Ovary (tissue), 9 donors: ENCODE results near the gene LRFN2. TPM values are rescaled to one million over a fixed set of nuclear protein-coding genes. Genes with fewer than 3 reads are reported as not detected.

Experiments
- DNase-seq, 5 donors: peaks; one replicate each; pipeline ENCODE4 v3.0.0-alpha.2; 2019 to 2020
- H3K27ac ChIP-seq, 2 donors: fragments of 200-600 bp; one replicate each; pipeline versions ENCODE4 v1.5.1 to v1.8.0; 2019 to 2022
- H3K27me3 ChIP-seq: fragments of 200-600 bp; one replicate; pipeline ENCODE4 v1.8.0; 2022
- H3K36me3 ChIP-seq: fragments of 200-600 bp; sonication (generic); one replicate; pipeline ENCODE4 v1.5.1; 2019
- H3K4me1 ChIP-seq: one replicate; pipeline ENCODE4 v1.8.1; 2013; ENCODE audit warnings: mild to moderate bottlenecking, moderate library complexity; ENCODE audit not compliant: insufficient read depth
- H3K4me3 ChIP-seq: fragments of 200-600 bp; sonication (generic); one replicate; pipeline ENCODE4 v1.5.1; 2017
- H3K9me3 ChIP-seq, 2 donors: fragments of 200-600 bp in 1 of 2; sonication (generic) in 1 of 2; one replicate each; pipeline versions ENCODE4 v1.5.1 to v1.8.1; 2013 to 2019; ENCODE audit warnings: mild to moderate bottlenecking in 1 of 2, moderate library complexity in 1 of 2
- EP300 ChIP-seq: sonication (generic); formaldehyde crosslinking; IDR thresholded peaks from one replicate; pipeline ENCODE4 v1.6.1; 2017; ENCODE audit warnings: antibody characterized with exemption
- POLR2A ChIP-seq: fragments of 450-650 bp; IDR thresholded peaks from one replicate; pipeline ENCODE4 v1.6.1; 2017; ENCODE audit warnings: antibody characterized with exemption, mild to moderate bottlenecking, moderate library complexity
- WGBS, 3 donors: extraction: QIAGEN DNeasy Blood & Tissue Kit in 1 of 3; methylation state at CpG; one replicate each; pipeline versions ENCODE4 v1.1.5 to v1.1.7; 2013 to 2017; 5-methylcytosine and 5-hydroxymethylcytosine counted together
- intact Hi-C, 4 donors: fragments of 100-400 bp; cut with DNase I; formaldehyde crosslinking; loops; one replicate each; pipeline versions ENCODE4 v1.11.0 to v1.15.1; 2022 to 2023
- polyA plus RNA-seq, 2 donors: library from polyadenylated mRNA; stranded (reverse); fragments of 200-250 nt in 1 of 2; fragments of 350-450 nt in 1 of 2; fragmentation: Illumina TruSeq in 1 of 2; extraction: RNeasy Lipid Tissue Mini Kit (QIAGEN cat#74804) in 1 of 2; gene quantifications; one replicate each; pipeline ENCODE4 v1.2.3, GENCODE V29; 2013 to 2014
- total RNA-seq, 7 donors: library from RNA; depleted of rRNA in 2 of 7; stranded (reverse); fragments of >200 nt in 2 of 7; fragmentation: NEBNext Ultra II Directional in 3 of 7; extraction: Animal tissue kit (Norgen Biotek cat#: 25700) in 3 of 7; gene quantifications; one replicate each; pipeline versions ENCODE4 v1.1.0 to v1.2.4, GENCODE V29; 2016 to 2023
- TF ChIP-seq, protein P1 (sequence below), 3 donors: fragments of 450-650 bp in 2 of 3; fragments of 200-600 bp in 1 of 3; IDR thresholded peaks; one replicate each; pipeline versions ENCODE4 v1.5.1 to v1.8.0; 2016 to 2022; ENCODE audit warnings: antibody characterized with exemption in 3 of 3, mild to moderate bottlenecking in 1 of 3
- donor health status: DM: no; HTN: no; CAD: no; lungs with moderate emphysema.
- donor health status: DM: no; HTN: no; CAD: no.
- donor health status: Bipolar disorder and iron deficiency.
- donor health status: DM: yes; HTN: yes; CAD: no.
- donor health status: DM: no; HTN: no; CAD: no.
- donor health status: DM: yes; HTN: yes; CAD: no.

LRFN2 gene
- total and polyA plus RNA-seq, 9 donors, result 0.10 to 2.2 (median 0.66) TPM

- no peaks in the 10 kb centered on the region for H3K4me1 ChIP-seq
These were observed 201.0 kb downstream of the LRFN2 start for GRCh38 chr6:40386200-40386599.

DNA sequence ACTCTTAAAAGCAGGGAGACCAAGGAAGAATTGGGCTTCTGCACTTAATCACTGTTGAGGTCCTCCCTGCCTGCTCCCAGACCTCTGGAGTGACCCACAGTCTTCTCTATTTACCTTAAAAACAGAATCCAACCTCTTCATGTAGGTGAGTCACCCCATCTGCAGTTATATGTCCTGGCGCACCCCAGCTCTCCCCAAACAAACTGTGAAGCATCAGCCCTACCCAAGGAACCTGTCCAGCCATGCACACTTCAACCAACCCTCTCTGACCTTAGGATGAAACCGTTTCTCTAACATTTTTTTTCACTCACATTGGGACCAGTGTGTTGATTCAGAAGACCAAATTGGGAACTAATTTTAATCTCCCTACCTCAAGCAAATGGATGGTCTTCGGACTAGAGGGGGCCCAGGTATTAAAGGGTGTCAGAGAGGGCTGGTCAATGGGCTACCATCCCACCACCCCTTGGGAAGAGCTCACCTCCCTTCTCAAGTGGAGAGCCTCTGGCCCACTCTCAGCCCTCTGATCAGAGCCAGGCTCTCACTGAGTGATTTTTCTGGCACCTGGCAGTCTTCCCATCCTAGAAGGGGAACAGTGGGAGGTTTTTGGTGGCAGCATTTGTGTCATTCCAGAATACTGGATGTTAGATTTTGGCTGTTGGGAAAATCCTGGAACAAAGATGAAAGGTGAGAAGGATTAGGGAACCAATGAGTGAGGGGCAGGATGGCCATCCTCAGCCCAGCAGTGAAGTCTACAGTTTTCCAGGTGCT, 203.6 kb downstream of the LRFN2 start:
- TF ChIP-seq POLR2A (no peak), EP300 (no peak)
- TF ChIP-seq, protein P1, sequence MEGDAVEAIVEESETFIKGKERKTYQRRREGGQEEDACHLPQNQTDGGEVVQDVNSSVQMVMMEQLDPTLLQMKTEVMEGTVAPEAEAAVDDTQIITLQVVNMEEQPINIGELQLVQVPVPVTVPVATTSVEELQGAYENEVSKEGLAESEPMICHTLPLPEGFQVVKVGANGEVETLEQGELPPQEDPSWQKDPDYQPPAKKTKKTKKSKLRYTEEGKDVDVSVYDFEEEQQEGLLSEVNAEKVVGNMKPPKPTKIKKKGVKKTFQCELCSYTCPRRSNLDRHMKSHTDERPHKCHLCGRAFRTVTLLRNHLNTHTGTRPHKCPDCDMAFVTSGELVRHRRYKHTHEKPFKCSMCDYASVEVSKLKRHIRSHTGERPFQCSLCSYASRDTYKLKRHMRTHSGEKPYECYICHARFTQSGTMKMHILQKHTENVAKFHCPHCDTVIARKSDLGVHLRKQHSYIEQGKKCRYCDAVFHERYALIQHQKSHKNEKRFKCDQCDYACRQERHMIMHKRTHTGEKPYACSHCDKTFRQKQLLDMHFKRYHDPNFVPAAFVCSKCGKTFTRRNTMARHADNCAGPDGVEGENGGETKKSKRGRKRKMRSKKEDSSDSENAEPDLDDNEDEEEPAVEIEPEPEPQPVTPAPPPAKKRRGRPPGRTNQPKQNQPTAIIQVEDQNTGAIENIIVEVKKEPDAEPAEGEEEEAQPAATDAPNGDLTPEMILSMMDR (IDR thresholded peaks at IDR 0.05), result no peak
- 80 to 86% (median 83%) methylated on average over 3 of the region's 3 CpGs for WGBS, 3 donors
- no peaks in the 10 kb centered on the region for H3K4me1 ChIP-seq
- intact Hi-C loops, result no loop called here
- DNase-seq, result no peak
- H3K9me3 ChIP-seq, result no peaks in the 10 kb centered on the region
- H3K4me3 ChIP-seq, result no peak overlapping the region
- H3K27ac ChIP-seq, result no peak overlapping the region
- H3K27me3 ChIP-seq, result no peaks in the 10 kb centered on the region
- H3K36me3 ChIP-seq, result no peaks in the 10 kb centered on the region

More at GRCh38 chr6:40386200-40386599, 201.0 kb downstream of the LRFN2 start:
- Histone ChIP-seq H3K4me3 (no peak overlapping the region), H3K36me3 (no peaks in the 10 kb centered on the region), H3K27me3 (no peaks in the 10 kb centered on the region), H3K9me3 (no peaks in the 10 kb centered on the region), H3K27ac (no peak overlapping the region)
- no peak for DNase-seq
- TF ChIP-seq EP300 (no peak), POLR2A (no peak)
- TF ChIP-seq, protein P1 (IDR thresholded peaks at IDR 0.05), result no peak
- intact Hi-C loops, result no loop called here
- 78 to 96% (median 92%) methylated on average over 3 of the region's 3 CpGs for WGBS, 3 donors

DNA sequence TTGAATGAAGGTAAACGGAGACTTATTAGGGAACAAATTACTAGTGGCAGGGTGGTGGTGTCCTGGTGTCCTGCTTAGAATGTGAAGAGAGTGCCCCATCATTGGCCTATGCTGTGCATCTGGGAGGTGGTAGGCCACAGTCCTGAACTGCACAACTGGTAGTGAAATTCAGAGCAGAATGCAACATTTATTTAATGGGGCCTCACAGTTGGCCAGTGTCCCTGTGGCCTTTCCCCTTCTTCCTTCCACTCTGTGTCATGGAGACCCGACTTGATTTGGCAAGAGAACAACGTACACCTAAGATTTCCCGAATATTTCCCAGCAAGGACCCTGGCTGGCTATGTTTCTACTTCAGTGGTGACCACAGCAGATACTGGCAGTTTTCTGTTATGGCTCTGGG, 206.9 kb downstream of the LRFN2 start:
- no peak overlapping the region for H3K27ac ChIP-seq
- no peaks in the 10 kb centered on the region for H3K36me3 ChIP-seq
- intact Hi-C loops, result no loop called here
- TF ChIP-seq, protein P1 (IDR thresholded peaks at IDR 0.05), result no peak
- TF ChIP-seq EP300, result no peak
- no peak for TF ChIP-seq POLR2A
- no peaks in the 10 kb centered on the region for H3K27me3 ChIP-seq
- no peaks in the 10 kb centered on the region for H3K9me3 ChIP-seq
- H3K4me3 ChIP-seq, result no peak overlapping the region
- WGBS, 3 donors, result 29 to 40% (median 29%) methylated on average over 4 of the region's 4 CpGs
- no peak for DNase-seq
- no peaks in the 10 kb centered on the region for H3K4me1 ChIP-seq

GRCh38 chr6:40379811-40380210, 207.4 kb downstream of the LRFN2 start:
- no peaks in the 10 kb centered on the region for H3K4me1 ChIP-seq
- H3K27me3 ChIP-seq, result no peaks in the 10 kb centered on the region
- no peak for DNase-seq
- TF ChIP-seq POLR2A, result no peak
- no peak for TF ChIP-seq EP300
- H3K4me3 ChIP-seq, result no peak overlapping the region
- intact Hi-C loops, result no loop called here
- no peaks in the 10 kb centered on the region for H3K9me3 ChIP-seq
- no peak overlapping the region for H3K27ac ChIP-seq
- WGBS, 3 donors, result 50 to 70% (median 58%) methylated on average over 1 of the region's 1 CpG
- H3K36me3 ChIP-seq, result no peaks in the 10 kb centered on the region

DNA sequence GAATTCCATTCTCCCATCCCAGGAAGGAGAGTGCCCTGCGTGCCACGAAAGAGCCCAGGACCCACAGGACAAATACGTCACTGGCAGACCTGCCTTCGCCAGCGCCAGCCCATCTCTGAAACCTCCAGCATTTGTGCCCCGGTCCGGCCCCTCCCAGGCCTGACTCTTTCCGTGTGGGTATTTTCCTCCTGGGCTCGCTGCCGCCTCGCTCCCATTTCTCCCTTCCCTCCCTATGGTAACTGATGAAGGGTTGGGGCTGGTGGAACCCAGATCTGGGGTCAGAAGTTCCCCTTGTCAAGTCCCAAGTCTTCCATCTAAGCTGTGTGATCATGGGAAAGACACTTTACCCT, 208.5 kb downstream of the LRFN2 start:
- H3K4me1 ChIP-seq, result no peaks in the 10 kb centered on the region
- intact Hi-C loops, result no loop called here
- DNase-seq, result no peak
- 97% methylated on average over 11 of the region's 11 CpGs for WGBS, 3 donors
- H3K9me3 ChIP-seq, result no peaks in the 10 kb centered on the region
- H3K36me3 ChIP-seq, result no peaks in the 10 kb centered on the region
- no peaks in the 10 kb centered on the region for H3K27me3 ChIP-seq
- no peak overlapping the region for H3K4me3 ChIP-seq
- no peak overlapping the region for H3K27ac ChIP-seq
- TF ChIP-seq, protein P1 (IDR thresholded peaks at IDR 0.05), result no peak
